Measurements from ENCODE around the gene SPATA9. TPM values are rescaled to one million over a fixed set of nuclear protein-coding genes. Genes with fewer than 3 reads are reported as not detected.

The SPATA9 gene
- total and polyA plus RNA-seq, 12 donors: 0.13 to 0.59 TPM; not detected in 10

- intact Hi-C loops (cut with DNase I): no loop called here
- 91% methylated on average over 3 of the region's 3 CpGs for WGBS, 2 donors
- DNase-seq: no peak
Observed at GRCh38 chr5:95670568-95670967, 12.2 kb downstream of the SPATA9 start.

GRCh38 chr5:95669985-95670384 lies 12.8 kb downstream of the SPATA9 start:
- no peak overlapping the region for H3K4me3 ChIP-seq
- peak overlapping the region in 9 of 10 donors; percentile 21 to 68 (median 46) for H3K27ac ChIP-seq
- TF ChIP-seq CTCF (IDR thresholded peaks at IDR 0.05): no peak
- no peaks in the 10 kb centered on the region for H3K36me3 ChIP-seq
- intact Hi-C loops (cut with DNase I): loop anchor here in 9 of 10 donors (5.0 to 10.0 kb wide), 6 partner anchors 47 to 112 kb away; partner anchors contain the start of gene RHOBTB3 (in 6 of the 9)
- H3K9me3 ChIP-seq: no peaks in the 10 kb centered on the region
- 73 to 86% methylated on average over 5 of the region's 5 CpGs for WGBS, 2 donors
- peaks cover 0 to 42% (median 21%) of the 10 kb centered on the region in 9 donors for H3K4me1 ChIP-seq
- H3K27me3 ChIP-seq: no peaks in the 10 kb centered on the region
- no peak for DNase-seq
- peak in 4 of 8 donors; percentile 10 to 32 (median 21) for ATAC-seq

More at GRCh38 chr5:95670568-95670967, 12.2 kb downstream of the SPATA9 start:
- Histone ChIP-seq H3K4me1 (peaks cover 0 to 42% (median 21%) of the 10 kb centered on the region in 9 donors), H3K36me3 (no peaks in the 10 kb centered on the region), H3K27ac (peak overlapping the region in 5 of 10 donors; percentile 21 to 68 (median 46)), H3K27me3 (no peaks in the 10 kb centered on the region), H3K4me3 (no peak overlapping the region), H3K9me3 (no peaks in the 10 kb centered on the region)
- no peak for TF ChIP-seq CTCF (IDR thresholded peaks at IDR 0.05)
- ATAC-seq: no peak

- no peaks in the 10 kb centered on the region for H3K27me3 ChIP-seq
- DNase-seq (peak; percentile 40 to 83), ATAC-seq (peak; percentile 95 to 97 (median 96))
- intact Hi-C loops (cut with DNase I): loop anchor here in 9 of 10 donors (5.0 to 10.0 kb wide), 6 partner anchors 48 to 113 kb away; partner anchors contain the start of gene RHOBTB3 (in 6 of the 9)
- H3K4me1 ChIP-seq: peaks cover 0 to 43% (median 23%) of the 10 kb centered on the region in 9 donors
- no peaks in the 10 kb centered on the region for H3K36me3 ChIP-seq
- H3K9me3 ChIP-seq: no peaks in the 10 kb centered on the region
- 37 to 39% methylated on average over 4 of the region's 4 CpGs for WGBS, 2 donors
- H3K27ac ChIP-seq: peak overlapping the region in 9 of 10 donors; percentile 25 to 68 (median 60)
- H3K4me3 ChIP-seq: no peak overlapping the region
- no peak for TF ChIP-seq CTCF (IDR thresholded peaks at IDR 0.05)
Observed at GRCh38 chr5:95669540-95669939, 13.3 kb downstream of the SPATA9 start.

- DNase-seq: no peak
- no peak for ATAC-seq
- intact Hi-C loops (cut with DNase I): loop anchor here in 9 of 10 donors (5.0 to 10.0 kb wide), 6 partner anchors 49 to 114 kb away; partner anchors contain the start of gene RHOBTB3 (in 6 of the 9)
- Histone ChIP-seq H3K27me3 (no peaks in the 10 kb centered on the region), H3K9me3 (no peaks in the 10 kb centered on the region), H3K4me3 (no peak overlapping the region), H3K27ac (peak overlapping the region in 5 of 10 donors; percentile 60 to 68 (median 64)), H3K4me1 (peaks cover 0 to 51% (median 25%) of the 10 kb centered on the region in 9 donors), H3K36me3 (no peaks in the 10 kb centered on the region)
- TF ChIP-seq CTCF (IDR thresholded peaks at IDR 0.05): no peak
- 53 to 72% methylated on average over 1 of the region's 1 CpG for WGBS, 2 donors
Observed at GRCh38 chr5:95668728-95669127, 14.1 kb downstream of the SPATA9 start.
